GM10266 (cell line): ENCODE results near the gene DNLZ.

Source experiments
- DNase-seq: peaks from one replicate; pipeline ENCODE4 v3.0.0; 2012; ENCODE audit errors: extremely low spot score
- CTCF ChIP-seq: IDR thresholded peaks from 2 replicates; pipeline ENCODE4 v1.5.1; 2012; ENCODE audit warnings: mild to moderate bottlenecking, low read depth; ENCODE audit not compliant: control insufficient read depth, insufficient read depth; ENCODE audit errors: missing control alignments

DNLZ gene

GRCh38 chr9:136400038-136400834 is 36.7 kb upstream of the DNLZ start, which contains the start of gene SNAPC4:
Gene SNAPC4, minus strand, starts transcription at chr9:136400170. Its CDS starts 1,742 bp downstream, at chr9:136398428.
- TF ChIP-seq CTCF = peak; percentile 97
- DNase-seq = peak; percentile 99

- peak; percentile 70 for DNase-seq
- no peak for TF ChIP-seq CTCF
Measured at GRCh38 chr9:136399176-136400037, 35.9 kb upstream of the DNLZ start.

- DNase-seq = no peak
Measured at GRCh38 chr9:136398286-136398685, 34.7 kb upstream of the DNLZ start.

GRCh38 chr9:136397643-136398042 is 34.1 kb upstream of the DNLZ start:
- TF ChIP-seq CTCF = no peak
- DNase-seq = no peak

More at GRCh38 chr9:136398286-136398685, 34.7 kb upstream of the DNLZ start:
- no peak for TF ChIP-seq CTCF

- DNase-seq = no peak
- no peak for TF ChIP-seq CTCF
Measured at GRCh38 chr9:136396219-136396515, 32.6 kb upstream of the DNLZ start.

GRCh38 chr9:136395345-136396218 is 32.0 kb upstream of the DNLZ start:
- TF ChIP-seq CTCF = no peak
- DNase-seq = no peak

- no peak for DNase-seq
- no peak for TF ChIP-seq CTCF
Measured at GRCh38 chr9:136395020-136395340, 31.4 kb upstream of the DNLZ start.
